Fibroblast of gingiva (primary cell): Measurements from ENCODE around the gene CD160.
A peak's percentile ranks its signal among the peaks of the same experiment; 100 is the strongest.
"Not testable (repeated sequence)": the region's sequence is repeated elsewhere in the genome, so short reads cannot be mapped to it uniquely, and the experiment has no call there.

Source experiments
- DNase-seq: peaks from one replicate; pipeline ENCODE4 v3.0.0-alpha.2; 2011; ENCODE audit warnings: low read depth

Gene CD160

DNA sequence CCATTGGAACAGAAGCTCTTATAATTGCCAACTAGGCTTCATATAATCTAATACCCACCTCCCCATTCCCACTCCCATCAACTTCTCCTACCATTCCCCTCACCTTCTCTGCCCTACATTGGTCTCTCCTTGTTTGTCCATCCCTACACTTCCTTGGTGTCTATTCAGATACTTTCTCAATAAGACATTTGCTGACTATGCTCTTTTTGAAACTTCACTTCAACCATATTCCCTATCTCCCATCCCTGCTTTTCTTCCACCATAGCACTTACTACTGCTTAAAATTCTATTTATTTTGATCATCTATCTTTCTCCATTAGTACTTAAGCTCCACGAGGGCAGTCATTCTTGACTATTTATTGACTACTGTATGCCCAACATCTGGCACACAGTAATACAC, 40.4 kb downstream of the CD160 start:
- DNase-seq = no peak

DNA sequence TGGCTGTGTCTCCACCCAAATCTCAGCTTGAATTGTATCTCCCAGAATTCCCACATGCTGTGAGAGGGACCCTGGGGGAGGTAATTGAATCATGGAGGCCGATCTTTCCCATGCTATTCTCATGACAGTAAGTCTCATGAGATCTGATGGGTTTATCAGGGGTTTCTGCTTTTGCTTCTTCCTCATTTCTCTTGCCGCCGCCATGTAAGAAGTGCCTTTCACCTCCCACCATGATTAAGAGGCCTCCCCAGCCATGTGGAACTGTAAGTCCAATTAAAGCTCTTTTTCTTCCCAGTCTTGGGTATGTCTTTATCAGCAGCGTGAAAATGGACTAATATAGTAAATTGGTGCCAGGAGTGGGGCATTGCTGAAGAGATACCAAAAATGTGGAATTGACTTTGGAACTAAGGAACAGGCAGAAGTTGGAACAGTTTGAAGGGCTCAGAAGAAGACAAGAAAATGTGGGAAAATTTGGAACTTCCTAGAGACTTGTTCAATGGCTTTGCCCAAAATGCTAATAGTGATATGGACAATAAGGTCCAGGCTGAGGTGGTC, 41.2 kb downstream of the CD160 start:
- DNase-seq = not testable (repeated sequence)

DNA sequence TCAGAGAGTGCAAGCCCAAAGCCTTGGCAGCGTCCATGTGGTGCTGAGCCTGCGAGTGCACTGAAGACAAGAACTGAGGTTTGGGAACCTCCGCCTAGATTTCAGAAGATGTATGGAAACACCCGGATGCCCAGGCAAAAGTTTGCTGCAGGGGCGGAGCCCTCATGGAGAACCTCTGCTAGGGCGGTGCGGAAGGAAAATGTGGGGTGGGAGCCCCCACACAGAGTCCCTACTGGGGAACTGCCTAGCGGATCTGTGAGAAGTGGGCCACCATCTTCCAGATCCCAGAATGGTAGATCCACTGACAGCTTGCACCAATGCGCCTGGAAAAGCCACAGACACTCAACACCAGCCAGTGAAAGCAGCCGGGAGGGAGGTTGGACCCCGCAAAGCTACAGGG, 42.2 kb downstream of the CD160 start:
- DNase-seq = not testable (repeated sequence)

DNA sequence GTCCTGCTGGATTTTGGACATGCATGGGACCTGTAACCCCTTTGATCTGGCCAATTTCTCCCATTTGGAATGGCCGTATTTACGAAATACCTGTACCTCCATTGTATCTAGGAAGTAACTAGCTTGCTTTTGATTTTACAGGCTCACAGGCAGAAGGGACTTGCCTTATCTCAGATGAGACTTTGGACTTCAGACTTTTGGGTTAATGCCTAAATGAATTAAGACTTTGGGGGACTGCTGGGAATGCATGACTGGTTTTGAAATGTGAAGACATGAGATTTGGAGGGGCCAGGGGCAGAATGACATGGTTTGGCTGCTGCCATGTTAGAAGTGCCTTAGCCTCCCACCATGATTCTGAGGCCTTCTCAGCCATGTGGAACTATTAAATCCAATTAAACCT, 42.7 kb downstream of the CD160 start:
- DNase-seq = not testable (repeated sequence)

DNA sequence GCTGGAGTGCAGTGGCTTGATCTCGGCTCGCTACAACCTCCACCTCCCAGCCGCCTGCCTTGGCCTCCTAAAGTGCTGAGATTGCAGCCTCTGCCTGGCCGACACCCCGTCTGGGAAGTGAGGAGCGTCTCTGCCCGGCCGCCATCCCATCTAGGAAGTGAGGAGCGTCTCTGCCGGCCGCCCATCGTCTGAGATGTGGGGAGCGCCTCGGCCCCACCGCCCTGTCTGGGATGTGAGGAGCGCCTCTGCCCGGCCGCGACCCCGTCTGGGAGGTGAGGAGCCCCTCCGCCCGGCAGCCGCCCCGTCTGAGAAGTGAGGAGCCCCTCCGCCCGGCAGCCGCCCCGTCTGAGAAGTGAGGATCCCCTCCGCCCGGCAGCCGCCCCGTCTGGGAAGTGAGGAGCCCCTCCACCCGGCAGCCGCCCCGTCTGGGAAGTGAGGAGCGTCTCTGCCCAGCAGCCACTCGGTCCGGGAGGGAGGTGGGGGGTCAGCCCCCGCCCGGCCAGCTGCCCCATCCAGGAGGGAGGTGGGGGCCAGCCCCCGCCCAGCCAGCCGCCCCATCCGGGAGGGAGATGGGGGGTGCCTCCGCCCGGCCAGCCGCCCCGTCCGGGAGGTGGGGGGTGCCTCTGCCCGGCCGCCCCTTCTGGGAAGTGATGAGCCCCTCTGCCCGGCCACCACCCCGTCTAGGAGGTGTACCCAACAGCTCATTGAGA, 45.1 kb downstream of the CD160 start:
- DNase-seq = not testable (repeated sequence)

DNA sequence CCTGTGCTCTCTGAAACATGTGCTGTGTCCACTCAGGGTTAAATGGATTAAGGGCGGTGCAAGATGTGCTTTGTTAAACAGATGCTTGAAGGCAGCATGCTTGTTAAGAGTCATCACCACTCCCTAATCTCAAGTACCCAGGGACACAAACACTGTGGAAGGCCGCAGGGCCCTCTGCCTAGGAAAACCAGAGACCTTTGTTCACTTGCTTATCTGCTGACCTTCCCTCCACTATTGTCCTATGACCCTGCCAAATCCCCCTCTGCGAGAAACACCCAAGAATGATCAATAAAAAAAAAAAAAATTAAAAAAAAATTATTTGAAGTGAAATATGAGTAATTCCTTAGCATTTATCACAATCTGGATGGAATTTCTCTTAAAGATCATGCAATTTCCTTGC, 45.8 kb downstream of the CD160 start:
- DNase-seq = not testable (repeated sequence)

DNA sequence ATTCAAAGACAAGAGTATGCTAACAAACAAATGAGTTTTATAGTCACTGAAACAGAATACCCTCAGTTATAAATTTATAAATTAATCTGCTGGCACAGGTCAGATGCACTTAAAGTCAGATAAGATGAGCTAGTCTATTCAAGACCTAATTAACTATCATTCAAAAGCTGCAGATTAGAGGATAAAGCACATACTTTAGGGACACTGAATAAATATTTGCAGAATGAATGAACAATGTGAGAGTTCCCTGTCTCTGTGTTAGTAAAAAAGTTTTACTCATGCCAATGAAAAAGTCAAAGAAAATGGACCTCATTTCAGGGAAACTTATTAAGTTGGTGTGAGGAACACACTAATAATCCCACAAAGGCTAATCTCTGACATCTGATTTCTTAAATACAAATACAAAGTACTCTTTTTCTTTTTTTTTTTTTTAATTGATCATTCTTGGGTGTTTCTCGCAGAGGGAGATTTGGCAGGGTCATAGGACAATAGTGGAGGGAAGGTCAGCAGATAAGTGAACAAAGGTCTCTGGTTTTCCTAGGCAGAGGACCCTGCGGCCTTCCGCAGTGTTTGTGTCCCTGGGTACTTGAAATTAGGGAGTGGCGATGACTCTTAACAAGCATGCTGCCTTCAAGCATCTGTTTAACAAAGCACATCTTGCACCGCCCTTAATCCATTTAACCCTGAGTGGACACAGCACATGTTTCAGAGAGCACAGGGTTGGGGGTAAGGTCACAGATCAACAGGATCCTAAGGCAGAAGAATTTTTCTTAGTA, 46.5 kb downstream of the CD160 start:
- DNase-seq = not testable (repeated sequence)

DNA sequence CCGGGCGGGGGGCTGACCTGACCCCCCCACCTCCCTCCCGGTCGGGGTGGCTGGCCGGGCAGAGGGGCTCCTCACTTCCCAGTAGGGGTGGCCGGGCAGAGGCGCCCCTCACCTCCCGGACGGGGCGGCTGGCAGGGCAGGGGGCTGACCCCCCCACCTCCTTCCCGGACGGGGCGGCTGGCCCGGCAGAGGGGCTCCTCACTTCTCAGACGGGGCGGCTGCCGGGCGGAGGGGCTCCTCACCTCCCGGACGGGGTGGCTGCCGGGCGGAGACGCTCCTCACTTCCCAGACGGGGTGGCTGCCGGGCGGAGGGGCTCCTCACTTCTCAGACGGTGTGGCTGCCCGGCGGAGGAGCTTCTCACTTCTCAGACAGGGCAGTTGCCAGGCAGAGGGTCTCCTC, 47.6 kb downstream of the CD160 start:
- not testable (repeated sequence) for DNase-seq

DNA sequence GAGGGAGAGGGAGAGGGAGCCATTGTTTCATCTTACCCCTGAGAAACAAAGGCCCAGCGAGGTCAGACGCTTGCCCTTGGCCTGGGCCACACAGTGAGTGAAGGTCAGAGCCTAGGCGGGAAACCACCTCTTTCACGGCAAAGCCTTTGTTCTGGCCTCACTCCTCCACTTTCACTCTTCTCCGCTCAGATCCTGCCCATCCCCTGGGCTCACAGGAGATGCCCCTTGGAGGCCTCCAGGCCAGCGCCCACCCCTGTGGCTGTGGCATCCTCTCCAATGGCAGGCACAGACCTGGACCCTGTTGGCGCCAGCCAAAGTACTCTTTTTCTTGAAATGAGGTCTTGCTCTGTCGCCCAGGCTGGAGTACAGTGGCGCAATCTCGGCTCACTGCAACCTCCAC, 48.7 kb downstream of the CD160 start:
- not testable (repeated sequence) for DNase-seq

DNA sequence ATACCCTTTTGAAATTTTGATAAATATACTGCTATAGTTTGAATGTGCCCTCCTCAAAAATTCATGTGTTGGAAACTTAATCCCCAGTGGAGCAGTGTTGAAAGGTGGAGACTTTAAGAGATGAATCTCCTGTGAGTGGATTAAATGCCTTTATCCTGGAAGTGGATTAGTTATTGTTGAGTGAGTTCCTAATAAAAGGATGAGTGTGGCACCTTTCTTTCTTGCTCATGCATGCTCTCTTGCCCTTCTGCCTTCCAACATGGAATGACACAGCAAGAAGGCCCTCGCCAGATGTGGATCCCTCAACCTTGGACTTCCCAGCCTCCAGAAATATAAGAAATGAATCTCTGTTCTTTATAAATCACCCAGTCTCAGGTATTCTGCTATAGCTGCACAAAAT, 51.8 kb downstream of the CD160 start:
- DNase-seq = no peak

DNA sequence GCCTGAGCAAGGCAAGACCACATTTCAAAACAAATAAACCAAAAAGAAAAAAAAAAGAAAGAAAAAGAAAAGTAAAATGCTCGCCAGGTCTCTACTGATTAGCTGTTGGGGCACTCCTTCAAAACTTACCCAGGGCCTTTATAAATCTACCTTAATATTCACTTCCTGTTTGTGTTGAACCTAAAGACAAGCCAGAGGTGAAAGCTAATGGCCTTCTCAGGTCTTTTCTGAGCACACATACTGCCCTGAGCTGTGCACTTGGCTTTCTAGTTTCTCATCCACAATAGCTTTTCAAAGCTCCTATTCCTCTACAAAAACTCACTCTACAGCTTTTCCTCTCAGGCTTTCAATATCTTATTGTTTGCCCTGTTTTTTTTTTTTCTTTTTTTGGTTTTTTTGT, 54.1 kb downstream of the CD160 start:
- DNase-seq = no peak

DNA sequence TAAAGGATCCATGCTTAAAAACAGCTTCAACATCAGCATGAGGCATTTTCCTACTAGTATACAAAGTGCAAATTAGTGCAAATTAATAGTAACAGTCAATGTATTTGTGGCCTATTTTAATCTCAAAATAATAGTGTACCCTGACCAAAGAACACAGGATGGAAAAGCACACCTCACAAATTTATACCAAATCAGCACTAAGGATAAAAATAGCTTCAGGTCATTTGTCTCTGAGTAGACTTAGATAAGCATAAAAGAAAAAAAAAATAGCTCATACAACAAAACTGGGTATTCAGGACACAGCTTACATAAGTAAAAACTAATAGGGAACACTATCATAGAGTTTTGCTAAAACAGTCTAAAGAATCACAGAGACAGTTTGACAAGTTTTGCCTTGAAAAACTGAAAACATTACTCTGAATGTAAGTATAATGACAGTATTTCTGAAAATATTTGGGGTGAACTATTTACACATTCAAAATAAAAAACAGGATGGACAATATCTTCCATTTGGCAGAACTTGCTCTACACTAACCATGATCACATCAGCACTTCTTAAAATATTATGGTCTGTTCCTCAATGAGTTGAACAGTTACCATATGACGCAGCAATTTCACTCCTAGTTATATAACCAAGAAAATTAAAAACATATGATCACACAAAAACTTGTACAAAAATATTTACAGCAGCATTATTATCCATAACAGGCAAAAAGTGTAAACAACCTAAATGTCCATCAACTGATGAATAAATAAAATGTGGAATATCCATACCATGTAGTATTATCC, 58.3 kb downstream of the CD160 start:
- DNase-seq = no peak

DNA sequence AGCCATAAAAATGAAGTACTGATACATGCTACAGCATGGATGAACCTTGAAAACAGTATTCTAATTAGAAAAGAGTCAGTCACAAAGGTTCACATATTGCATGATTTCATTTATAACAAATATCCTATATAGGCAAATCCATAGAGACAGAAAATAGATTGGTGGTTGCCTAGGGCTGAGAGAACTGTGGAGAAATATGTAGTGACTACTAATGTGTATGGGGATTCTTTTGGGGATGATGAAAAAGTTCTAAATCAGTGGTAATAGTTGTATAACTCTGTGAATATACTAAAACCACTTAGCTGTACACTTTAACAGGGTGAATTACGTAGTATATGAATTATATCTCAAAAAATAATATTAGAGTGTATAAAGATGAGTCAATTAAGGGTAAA, 58.8 kb downstream of the CD160 start:
- DNase-seq = peak; percentile 10

DNA sequence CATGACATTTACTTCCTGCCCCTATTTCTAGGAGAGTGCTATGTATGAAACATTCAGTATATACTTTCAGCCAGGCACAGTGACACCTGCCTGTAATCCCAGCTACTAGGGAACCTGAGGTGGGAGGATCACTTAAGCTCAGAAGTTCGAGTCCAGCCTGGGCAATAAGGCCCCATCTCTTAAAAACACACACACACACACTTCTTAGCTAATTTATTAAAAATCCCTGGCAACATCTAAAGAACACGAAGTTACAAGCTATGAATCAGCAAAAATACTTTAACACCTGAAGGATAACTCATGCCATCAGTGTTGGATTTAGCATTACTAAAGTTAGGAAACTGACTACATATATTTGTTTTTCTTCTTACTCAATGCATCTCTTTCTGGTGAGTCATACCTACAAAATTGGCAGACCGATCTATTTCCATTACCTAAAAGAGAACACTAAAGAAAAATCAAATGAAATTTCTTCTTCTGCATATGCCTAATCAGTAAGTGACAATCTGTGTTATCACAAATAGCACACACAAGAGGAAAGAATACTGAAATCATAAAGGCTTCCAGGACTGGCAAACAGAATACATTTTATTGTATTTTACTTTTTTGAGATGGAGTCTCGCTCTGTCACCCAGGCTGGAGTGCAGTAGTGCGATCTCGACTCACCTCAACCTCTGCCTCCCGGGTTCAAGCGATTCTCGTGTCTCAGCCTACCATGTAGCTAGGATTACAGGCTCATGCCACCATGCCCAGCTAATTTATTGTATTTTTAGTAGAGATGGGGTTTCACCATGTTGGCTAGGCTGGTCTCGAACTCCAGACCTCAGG, 63.2 kb downstream of the CD160 start:
- DNase-seq = peak; percentile 90

DNA sequence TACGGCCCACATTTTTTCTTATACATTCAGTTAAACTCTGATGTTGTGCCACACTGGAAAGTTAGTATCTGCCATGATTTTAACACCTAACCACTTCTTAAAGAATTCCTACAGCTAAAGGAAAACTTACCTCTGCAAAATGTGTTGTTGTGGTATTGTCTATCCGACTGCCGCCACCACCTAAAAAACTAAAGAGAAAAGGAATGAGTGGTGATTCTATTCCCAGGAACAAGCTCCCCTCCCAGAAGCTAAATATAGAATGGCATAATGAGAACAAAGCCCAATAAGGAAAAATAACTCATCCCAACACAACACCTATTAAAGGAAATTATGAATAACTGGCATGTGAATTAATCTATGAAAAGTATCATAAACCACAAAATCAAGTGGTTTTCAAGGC, 65.1 kb downstream of the CD160 start:
- DNase-seq = no peak

DNA sequence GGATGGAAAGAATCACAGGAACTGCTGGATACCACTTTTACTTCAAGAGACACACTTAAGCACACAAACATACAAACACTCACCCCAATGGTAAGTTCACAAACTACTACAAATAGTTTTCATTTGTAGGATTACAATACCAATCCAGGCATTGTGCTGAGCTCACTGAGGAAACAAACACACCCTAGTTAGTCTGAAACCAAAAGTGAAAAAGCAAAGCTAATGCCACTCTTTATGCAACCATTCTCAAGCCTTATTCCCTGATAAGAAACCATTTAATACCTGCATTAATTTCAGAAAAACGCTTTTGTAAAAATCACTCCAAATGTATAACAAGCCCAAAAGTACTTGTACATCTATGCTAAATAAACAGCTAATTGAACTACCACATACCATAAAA, 66.2 kb downstream of the CD160 start:
- no peak for DNase-seq

DNA sequence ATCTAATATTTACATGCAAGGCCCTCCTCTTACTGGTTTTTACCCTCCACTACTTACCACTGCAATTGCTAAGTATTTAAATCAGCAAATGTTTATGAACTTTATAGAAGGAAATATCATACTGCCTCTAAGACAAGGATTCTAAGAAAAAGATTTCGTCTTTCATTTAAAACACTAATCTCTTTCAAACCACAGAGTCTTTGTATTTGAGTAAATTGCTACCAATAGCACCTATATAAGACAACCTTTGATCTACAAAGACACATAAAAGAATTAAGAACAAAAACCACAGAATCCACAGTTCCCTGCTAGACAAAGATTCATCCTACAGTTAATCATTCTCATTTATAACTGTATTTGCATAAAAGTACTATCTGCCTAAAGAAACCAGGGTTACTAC, 67.0 kb downstream of the CD160 start:
- DNase-seq = no peak

DNA sequence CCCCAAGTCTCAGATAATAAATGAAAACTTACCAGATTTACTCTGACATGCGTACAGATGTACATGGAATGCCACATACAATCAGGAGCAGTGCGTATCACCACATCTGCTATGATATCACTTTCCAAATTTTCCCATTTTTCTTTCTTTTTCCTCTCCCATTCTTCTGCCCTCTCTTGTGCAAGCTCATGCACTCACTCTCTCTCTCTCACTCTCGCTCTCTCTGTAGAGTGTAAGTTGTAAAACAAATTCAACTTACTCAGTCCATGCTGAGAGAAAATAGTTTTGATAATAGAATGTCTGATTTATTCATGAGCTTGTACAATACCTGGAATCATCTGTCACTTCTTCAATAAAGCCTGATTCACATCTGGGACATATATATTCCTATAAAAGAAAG, 69.3 kb downstream of the CD160 start:
- no peak for DNase-seq
